Effector CD4-positive, alpha-beta T cell (primary cell): ENCODE measurements around the gene C6orf15. TPM values are rescaled to one million over a fixed set of nuclear protein-coding genes. Genes with fewer than 3 reads are reported as not detected.

ENCODE experiments used
- DNase-seq: peaks from one replicate; pipeline ENCODE4 v3.0.0-alpha.2; 2020
- total RNA-seq: gene quantifications from one replicate; lab custom pipeline; 2026; lab: John Stamatoyannopoulos, UW

C6orf15 gene
- not detected for total RNA-seq

GRCh38 chr6:31112478-31112877 is at the start of gene C6orf15:
Gene C6orf15, minus strand, starts transcription at chr6:31112575. Its CDS starts 20 bp downstream, at chr6:31112555.
- no peak for DNase-seq

- DNase-seq, result no peak
These were observed 49.1 kb upstream of the C6orf15 start for GRCh38 chr6:31161216-31162126.

DNA sequence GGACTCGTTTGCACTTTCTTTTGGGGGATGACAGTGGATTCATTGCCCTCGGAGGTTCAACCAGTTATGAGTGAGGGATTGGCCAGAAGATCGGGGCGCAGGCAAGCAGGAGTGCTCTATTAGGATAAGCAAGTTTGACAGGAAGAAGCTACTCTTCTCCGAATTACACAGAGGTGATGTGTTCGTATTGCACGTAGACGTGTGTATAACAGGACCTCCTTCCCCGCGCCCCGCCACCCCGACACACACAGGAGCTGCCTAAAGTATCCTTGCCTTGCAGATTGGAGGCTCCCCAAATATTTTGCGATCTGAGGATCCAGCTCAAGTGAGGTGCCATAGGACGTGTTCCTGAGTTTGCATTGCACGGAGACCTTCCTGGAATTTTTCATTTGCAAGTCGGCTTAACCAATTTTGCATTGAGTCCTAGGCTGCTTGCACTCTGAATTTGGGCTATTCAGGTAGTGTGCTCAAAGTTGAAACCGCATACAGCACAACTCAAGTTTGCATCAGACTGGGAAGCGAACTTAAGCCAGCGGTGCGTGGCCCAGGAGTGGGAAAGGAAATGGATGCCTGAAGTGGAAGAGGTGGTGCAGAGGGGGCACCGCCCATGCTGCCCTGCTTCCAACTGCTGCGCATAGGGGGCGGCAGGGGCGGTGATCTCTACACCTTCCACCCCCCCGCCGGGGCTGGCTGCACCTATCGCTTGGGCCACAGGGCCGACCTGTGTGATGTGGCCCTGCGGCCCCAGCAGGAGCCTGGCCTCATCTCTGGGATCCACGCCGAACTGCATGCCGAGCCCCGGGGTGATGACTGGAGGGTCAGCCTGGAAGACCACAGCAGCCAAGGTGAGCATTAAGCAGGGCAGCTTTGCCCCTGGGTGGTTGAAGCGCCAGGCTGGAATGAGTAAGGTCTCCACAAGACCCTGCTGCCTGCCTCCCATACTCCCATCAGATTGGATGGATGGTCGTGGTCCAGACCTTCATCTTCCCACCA is 46.8 kb upstream of the C6orf15 start:
- DNase-seq, result no peak

GRCh38 chr6:31158140-31158862 is 45.9 kb upstream of the C6orf15 start, which contains the start of gene TCF19:
Gene TCF19, plus strand, starts transcription at chr6:31158589. Its CDS starts 881 bp downstream, at chr6:31159470.
- DNase-seq, result peak; percentile 99

- DNase-seq, result no peak
These were observed 45.3 kb upstream of the C6orf15 start, which contains the start of gene CCHCR1 for GRCh38 chr6:31157513-31158139. Gene CCHCR1, minus strand, starts transcription at chr6:31157802. Its CDS starts 202 bp downstream, at chr6:31157600.

GRCh38 chr6:31156641-31157040 is 44.3 kb upstream of the C6orf15 start:
- DNase-seq, result no peak

- DNase-seq, result no peak
These were observed 42.1 kb upstream of the C6orf15 start for GRCh38 chr6:31154436-31154835.

DNA sequence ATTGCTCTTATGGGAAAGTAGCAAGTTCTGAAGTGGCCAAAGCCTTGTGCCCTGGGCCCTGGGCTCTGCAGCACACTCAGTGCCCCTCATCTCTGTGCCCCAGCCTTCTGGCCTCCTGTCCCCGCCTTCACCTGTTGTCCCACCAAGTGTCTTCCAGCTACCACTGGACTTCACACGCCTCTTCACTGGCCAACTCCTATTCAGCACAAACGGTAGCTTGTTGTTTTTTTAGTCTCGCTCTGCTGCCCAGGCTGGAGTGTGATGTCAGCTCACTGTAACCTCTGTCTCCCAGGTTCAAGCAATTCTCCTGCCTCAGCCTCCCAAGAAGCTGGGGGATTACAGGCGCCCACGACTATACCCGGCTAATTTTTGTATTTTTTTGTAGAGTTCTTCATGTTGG is 40.4 kb upstream of the C6orf15 start:
- no peak for DNase-seq

- DNase-seq, result no peak
These were observed 37.6 kb upstream of the C6orf15 start for GRCh38 chr6:31149827-31150447.

- no peak for DNase-seq
These were observed 33.0 kb upstream of the C6orf15 start for GRCh38 chr6:31145386-31145785.

GRCh38 chr6:31144970-31145340 is 32.6 kb upstream of the C6orf15 start:
- DNase-seq, result no peak

- no peak for DNase-seq
These were observed 32.1 kb upstream of the C6orf15 start for GRCh38 chr6:31144296-31144969.

GRCh38 chr6:31143148-31143547 is 30.8 kb upstream of the C6orf15 start:
- no peak for DNase-seq

DNA sequence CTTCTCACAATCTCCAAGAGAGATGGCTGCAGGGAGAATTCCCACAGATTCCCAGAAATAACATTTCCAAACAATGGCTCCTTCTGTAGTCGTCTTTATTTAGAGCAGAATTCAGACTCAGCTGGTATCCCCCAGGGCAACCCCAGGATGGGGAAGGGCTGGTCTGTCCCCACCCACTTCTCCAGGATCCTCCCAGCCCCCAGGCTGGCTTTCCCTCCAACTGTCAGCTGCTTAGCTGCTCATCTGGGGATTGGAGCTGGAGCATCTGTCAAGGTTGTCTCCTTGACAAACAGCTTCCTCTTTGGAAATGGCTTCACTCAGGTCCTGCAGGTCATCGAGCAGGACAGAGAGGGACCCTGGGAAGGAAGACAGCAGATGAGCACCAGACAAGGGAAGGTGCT is 30.0 kb upstream of the C6orf15 start:
- no peak for DNase-seq

GRCh38 chr6:31140643-31141042 is 28.3 kb upstream of the C6orf15 start:
- DNase-seq, result no peak

GRCh38 chr6:31139599-31139998 is 27.2 kb upstream of the C6orf15 start:
- no peak for DNase-seq

DNA sequence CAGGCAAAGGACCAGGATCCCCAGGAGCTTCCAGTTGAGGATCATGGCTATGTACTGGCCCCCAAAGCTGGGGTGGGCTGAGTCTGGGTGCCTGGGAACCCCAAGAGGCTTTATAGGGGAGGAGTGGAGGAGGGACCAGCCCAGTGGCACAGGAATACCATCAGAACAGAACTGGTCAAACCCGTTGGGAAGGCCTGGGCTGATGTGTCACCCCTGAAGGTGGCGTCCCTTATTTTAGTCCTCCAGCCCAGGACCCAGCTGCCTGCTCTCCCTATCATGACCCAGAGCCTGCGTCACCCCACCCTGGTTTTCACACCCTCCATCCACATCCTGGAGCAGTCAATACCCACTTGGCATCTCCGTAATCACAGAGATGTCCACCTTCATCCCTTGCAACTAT is 26.6 kb upstream of the C6orf15 start, which contains the start of gene PSORS1C2:
Gene PSORS1C2, minus strand, starts transcription at position 85 of the 400 bp plus-strand sequence. Its CDS starts 40 bp downstream, at position 45.
- no peak for DNase-seq

DNA sequence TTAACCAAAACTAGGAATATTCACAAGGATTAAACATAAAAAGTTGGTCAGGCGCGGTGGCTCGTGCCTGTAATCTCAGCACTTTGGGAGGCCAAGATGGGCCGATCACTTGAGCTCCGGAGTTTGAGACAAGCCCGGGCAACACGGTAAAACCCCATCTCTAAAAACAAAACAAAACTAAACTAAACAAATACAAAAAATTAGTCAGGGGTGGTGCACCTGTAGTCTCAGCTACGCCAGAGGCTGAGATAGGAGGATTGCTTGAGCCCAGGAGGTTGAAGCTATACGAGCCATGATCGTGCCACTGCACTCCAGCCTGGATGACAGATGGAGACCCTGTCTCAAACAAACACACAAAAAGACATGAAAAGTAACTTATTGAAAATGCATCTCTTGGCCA is 23.3 kb upstream of the C6orf15 start:
- DNase-seq, result no peak

DNA sequence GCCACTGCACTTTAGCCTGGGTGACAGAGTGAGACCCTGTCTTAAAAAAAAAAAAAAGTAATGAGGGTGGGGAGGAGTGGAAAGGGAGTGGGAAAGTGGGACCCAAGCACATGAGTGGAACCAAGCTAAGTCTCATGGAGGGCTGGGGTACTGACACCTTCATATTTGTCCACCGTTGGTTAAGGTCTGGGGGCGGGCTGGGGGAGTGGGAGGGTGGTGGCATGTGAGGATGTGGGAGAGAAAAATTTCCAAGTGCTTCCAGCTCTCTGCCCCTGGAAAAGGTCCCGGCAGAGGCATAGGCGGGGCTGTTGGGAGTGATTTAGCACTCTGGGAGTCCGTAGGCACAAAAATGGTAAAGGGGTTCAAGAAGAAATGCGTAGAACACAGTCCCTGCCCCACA is 20.4 kb upstream of the C6orf15 start:
- no peak for DNase-seq

DNA sequence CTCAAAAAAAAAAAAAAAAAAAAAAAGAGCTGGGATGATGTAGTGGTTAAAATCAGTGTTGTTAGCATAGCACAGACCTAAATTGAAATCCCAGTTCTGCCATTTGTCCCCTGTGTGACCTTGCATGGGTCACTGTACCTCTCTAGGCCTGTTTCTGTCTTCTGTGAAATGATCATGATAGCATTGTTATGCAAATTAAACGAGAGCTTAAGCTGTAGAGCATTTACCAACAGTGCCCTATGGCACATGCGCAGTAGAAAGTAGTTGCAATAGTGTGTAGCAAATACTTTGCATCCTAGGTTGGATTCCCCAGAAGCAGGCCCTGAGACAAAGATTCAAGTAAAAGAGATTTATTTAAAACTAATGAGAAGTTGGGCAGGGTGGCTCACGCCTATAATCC is 19.2 kb upstream of the C6orf15 start:
- no peak for DNase-seq

- no peak for DNase-seq
These were observed 18.4 kb upstream of the C6orf15 start for GRCh38 chr6:31130751-31131150.
